ENCODE data around the gene CBLB.

Gene CBLB

DNA sequence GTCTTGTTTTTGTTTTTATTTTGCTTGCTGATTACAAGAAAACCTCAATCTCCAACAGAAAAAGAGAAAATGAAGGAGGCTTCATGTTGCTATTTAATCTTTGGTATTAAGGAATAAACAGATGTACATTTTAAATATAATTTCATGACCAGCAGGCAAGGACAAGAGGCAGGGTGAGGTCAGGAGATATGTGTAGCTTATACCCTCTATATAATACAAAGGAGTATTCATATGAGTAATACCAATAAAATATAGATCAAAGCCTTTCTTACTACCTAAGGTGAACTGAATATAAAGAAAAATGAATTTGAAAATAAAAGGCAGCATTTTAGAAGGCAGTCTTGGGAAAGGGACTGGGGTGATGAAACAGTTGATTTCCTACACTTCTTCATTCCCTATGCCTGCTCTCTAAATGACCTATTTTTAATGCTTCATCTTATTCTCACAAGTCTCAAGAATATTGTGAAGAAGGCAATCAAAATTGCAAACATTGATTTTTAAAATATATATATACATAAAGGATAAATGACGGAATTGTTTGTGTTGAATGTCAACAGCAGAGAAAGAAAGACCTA is 8.6 kb upstream of the CBLB start:
- Histone ChIP-seq H3K4me2 (ENCODE audit: low read depth, low read length, poor library complexity, severe bottlenecking) (no peak overlapping the region), H3K4me1 (ENCODE audit: insufficient read depth, low read length, poor library complexity, severe bottlenecking) (peaks cover 8% of the 10 kb centered on the region), H3K9ac (ENCODE audit: low read depth, low read length, poor library complexity, severe bottlenecking) (no peak overlapping the region), H3K36me3 (ENCODE audit: insufficient read depth, low read length) (no peaks in the 10 kb centered on the region), H3K79me2 (ENCODE audit: insufficient read depth, low read length) (no peaks in the 10 kb centered on the region), H3K4me3 (ENCODE audit: low read length, poor library complexity, severe bottlenecking) (no peak overlapping the region), H3F3A (ENCODE audit: low read depth) (no peaks in the 10 kb centered on the region), H3K9me3 (ENCODE audit: insufficient read depth, low read depth, low read length) (no peaks in the 10 kb centered on the region), H2AFZ (ENCODE audit: low read length) (no peak overlapping the region), H3K27me3 (ENCODE audit: insufficient read depth, low read length, poor library complexity, severe bottlenecking) (no peaks in the 10 kb centered on the region), H3K9me2 (replicated peaks; ENCODE audit: low read depth, low read length) (no peaks in the 10 kb centered on the region), H4K20me1 (ENCODE audit: insufficient read depth, low read length, poor library complexity, severe bottlenecking) (no peaks in the 10 kb centered on the region)
- no peak for TF ChIP-seq CTCF (conservative IDR thresholded peaks at IDR 0.05; ENCODE audit: low read length)
- no peak for TF ChIP-seq EZH2phosphoT487 (IDR thresholded peaks at IDR 0.05; ENCODE audit: borderline replicate concordance)

- H3K4me2 ChIP-seq (ENCODE audit: low read depth, low read length, poor library complexity, severe bottlenecking), result no peak overlapping the region
These were observed 8.0 kb upstream of the CBLB start for GRCh38 chr3:105876780-105877327.

DNA sequence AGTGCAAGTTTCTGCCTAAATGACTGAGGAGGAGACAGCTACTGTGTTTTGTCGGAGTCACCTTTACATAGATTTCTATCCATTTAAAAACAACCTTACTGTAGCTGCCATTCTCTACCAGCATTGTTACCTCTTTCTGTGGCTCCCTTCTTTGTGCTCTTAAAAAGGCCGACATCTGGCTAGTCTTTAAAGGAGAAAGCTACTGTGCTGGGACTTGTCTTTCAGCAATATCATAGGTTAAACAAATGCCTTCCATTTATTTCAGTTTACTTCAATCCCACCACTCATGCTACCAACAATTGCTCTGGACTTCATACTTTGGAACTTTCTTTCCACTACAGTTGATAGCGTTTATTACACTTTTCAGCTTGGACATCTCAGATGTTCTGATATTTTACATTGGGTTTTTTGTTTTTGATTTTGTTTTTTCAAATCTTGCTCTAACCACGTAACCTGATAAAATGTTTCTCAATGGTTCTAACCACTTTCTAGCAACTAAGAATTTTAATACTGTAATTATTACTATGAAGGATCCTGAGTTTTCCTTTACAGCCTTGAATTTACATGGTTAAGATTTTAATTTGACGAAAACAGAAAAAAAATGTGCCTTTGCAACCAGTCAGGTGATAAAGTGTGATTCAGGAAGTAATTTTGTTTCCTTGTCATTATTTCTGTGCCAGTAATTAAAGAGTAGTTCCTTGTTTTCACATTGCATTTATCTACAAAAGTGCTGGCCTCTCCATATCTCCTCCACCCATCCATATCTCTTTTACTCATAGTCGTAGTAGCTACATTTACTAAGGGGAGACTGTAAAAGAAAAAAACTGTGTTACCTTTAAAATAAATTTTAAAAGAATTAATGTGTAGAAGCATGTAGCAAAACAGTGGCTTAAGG is 1.3 kb upstream of the CBLB start:
- peaks cover 29% of the 10 kb centered on the region for H3K79me2 ChIP-seq (ENCODE audit: insufficient read depth, low read length)
- H3K9me2 ChIP-seq (replicated peaks; ENCODE audit: low read depth, low read length), result no peaks in the 10 kb centered on the region
- H2AFZ ChIP-seq (ENCODE audit: low read length), result peak overlapping the region; percentile 97
- peak overlapping the region; percentile 95 for H3K4me3 ChIP-seq (ENCODE audit: low read length, poor library complexity, severe bottlenecking)
- peak overlapping the region; percentile 85 for H3K9ac ChIP-seq (ENCODE audit: low read depth, low read length, poor library complexity, severe bottlenecking)
- no peaks in the 10 kb centered on the region for H3K9me3 ChIP-seq (ENCODE audit: insufficient read depth, low read depth, low read length)
- H4K20me1 ChIP-seq (ENCODE audit: insufficient read depth, low read length, poor library complexity, severe bottlenecking), result peaks cover 11% of the 10 kb centered on the region
- H3K27me3 ChIP-seq (ENCODE audit: insufficient read depth, low read length, poor library complexity, severe bottlenecking), result no peaks in the 10 kb centered on the region
- TF ChIP-seq CTCF (conservative IDR thresholded peaks at IDR 0.05; ENCODE audit: low read length), result no peak
- no peak for TF ChIP-seq EZH2phosphoT487 (IDR thresholded peaks at IDR 0.05; ENCODE audit: borderline replicate concordance)
- H3K4me1 ChIP-seq (ENCODE audit: insufficient read depth, low read length, poor library complexity, severe bottlenecking), result peaks cover 35% of the 10 kb centered on the region
- H3F3A ChIP-seq (ENCODE audit: low read depth), result no peaks in the 10 kb centered on the region
- H3K36me3 ChIP-seq (ENCODE audit: insufficient read depth, low read length), result no peaks in the 10 kb centered on the region
- H3K4me2 ChIP-seq (ENCODE audit: low read depth, low read length, poor library complexity, severe bottlenecking), result peak overlapping the region; percentile 86

More at GRCh38 chr3:105876780-105877327, 8.0 kb upstream of the CBLB start:
- H3K9me3 ChIP-seq (ENCODE audit: insufficient read depth, low read depth, low read length), result no peaks in the 10 kb centered on the region
- no peaks in the 10 kb centered on the region for H3K79me2 ChIP-seq (ENCODE audit: insufficient read depth, low read length)
- no peaks in the 10 kb centered on the region for H3K36me3 ChIP-seq (ENCODE audit: insufficient read depth, low read length)
- no peak overlapping the region for H2AFZ ChIP-seq (ENCODE audit: low read length)
- H3K9ac ChIP-seq (ENCODE audit: low read depth, low read length, poor library complexity, severe bottlenecking), result no peak overlapping the region
- no peak overlapping the region for H3K4me3 ChIP-seq (ENCODE audit: low read length, poor library complexity, severe bottlenecking)
- no peaks in the 10 kb centered on the region for H3F3A ChIP-seq (ENCODE audit: low read depth)
- TF ChIP-seq EZH2phosphoT487 (IDR thresholded peaks at IDR 0.05; ENCODE audit: borderline replicate concordance) (no peak), CTCF (conservative IDR thresholded peaks at IDR 0.05; ENCODE audit: low read length) (no peak)
- H3K4me1 ChIP-seq (ENCODE audit: insufficient read depth, low read length, poor library complexity, severe bottlenecking), result peaks cover 8% of the 10 kb centered on the region
- H4K20me1 ChIP-seq (ENCODE audit: insufficient read depth, low read length, poor library complexity, severe bottlenecking), result no peaks in the 10 kb centered on the region
- H3K27me3 ChIP-seq (ENCODE audit: insufficient read depth, low read length, poor library complexity, severe bottlenecking), result no peaks in the 10 kb centered on the region
- H3K9me2 ChIP-seq (replicated peaks; ENCODE audit: low read depth, low read length), result no peaks in the 10 kb centered on the region
